Raji (cell line): Measurements from ENCODE around the gene NOD2.

Experiments
- POLR2A ChIP-seq: IDR thresholded peaks from 2 replicates; pipeline ENCODE4 v1.6.1; 2011; ENCODE audit warnings: low read depth, low read length, control low read depth; ENCODE audit not compliant: insufficient read depth

The NOD2 gene

DNA sequence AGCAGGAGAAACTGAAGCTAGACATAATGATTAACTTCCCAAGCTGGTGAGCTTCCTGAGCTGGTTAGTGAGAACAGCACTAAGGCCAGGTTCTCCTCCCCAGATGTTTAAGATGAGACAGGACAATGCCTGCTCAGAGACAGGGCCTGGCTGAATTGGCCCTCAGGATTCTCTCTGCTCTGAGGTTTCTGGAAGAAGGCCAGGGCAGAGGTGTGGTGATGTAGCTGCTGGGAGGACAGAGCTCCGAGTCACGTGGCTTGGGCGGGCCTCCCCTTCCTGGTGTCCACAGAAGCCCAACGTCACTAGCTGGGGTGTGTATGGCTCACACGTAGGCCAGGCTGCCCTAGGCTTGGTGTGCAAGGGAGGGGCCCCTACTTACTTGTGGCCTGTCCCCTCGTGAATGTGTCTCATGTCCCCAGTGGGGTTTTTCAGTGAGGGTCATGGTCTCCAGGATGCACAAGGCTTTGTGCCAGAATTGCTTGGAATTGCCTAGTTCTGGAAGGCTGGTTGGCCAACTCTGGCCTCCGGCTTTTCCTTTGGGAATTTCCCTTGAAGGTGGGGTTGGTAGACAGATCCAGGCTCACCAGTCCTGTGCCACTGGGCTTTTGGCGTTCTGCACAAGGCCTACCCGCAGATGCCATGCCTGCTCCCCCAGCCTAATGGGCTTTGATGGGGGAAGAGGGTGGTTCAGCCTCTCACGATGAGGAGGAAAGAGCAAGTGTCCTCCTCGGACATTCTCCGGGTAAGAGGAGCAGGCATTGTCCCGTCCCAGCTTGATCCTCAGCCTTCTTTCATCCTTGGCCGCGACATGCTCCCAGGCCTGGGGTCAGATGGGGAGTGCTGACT, 3.4 kb downstream of the NOD2 start:
- TF ChIP-seq POLR2A: no peak

DNA sequence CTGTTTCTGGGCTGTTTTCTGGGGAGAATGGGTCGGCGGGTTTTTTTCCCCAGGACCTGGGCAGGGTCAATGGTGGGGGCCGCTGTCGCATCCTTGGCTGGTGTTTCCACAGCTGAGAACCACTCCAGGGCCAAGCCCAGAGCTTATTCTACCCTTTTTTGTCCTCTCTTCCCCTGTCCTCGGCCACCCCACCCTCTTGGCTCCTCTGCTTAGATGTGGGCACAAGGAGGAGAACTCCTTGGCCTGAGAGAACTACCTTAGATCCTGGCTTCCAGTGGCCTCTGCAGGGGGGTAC, 4.0 kb downstream of the NOD2 start:
- no peak for TF ChIP-seq POLR2A

DNA sequence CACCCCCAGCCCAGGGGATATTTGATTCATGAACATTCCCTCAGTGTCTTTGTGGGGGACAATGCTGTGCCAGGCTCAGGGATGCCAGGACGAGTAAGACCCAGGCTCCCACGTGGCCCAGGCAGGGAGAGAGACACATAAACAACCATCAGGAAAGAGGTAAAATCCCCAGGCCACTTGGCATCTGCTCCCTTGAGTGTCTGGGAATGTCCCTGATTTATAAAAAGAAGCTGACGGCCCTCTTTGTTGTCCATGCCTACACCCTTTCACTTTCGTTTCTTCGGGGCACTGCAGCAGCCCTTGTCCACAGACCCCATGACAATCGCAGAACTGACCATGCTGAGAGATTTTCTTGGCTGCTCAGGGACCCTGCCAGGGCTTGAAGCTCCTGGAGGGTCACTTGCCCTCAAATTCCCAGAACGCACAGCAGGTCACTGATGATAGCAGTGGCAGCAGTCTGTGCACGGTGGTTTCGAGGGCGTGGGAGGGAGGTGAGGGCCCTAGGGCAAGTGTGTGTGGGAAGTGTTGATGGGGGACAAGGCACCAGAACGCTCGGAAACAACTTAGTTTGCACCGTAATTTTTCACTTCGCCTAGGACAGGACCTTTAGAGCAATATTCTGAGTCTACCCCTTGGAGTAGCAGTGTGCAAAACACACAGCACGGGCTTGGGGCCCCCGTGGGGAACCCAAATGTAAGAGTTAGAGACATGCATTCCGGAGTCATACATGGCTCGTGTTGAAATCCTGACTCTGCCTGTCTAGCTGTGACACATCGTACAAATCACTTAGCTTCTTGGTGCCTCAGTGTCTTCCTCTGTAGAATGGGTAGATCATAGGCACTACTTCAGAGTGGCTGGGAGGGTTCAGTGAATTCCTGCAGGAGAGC, 4.7 kb downstream of the NOD2 start:
- no peak for TF ChIP-seq POLR2A

DNA sequence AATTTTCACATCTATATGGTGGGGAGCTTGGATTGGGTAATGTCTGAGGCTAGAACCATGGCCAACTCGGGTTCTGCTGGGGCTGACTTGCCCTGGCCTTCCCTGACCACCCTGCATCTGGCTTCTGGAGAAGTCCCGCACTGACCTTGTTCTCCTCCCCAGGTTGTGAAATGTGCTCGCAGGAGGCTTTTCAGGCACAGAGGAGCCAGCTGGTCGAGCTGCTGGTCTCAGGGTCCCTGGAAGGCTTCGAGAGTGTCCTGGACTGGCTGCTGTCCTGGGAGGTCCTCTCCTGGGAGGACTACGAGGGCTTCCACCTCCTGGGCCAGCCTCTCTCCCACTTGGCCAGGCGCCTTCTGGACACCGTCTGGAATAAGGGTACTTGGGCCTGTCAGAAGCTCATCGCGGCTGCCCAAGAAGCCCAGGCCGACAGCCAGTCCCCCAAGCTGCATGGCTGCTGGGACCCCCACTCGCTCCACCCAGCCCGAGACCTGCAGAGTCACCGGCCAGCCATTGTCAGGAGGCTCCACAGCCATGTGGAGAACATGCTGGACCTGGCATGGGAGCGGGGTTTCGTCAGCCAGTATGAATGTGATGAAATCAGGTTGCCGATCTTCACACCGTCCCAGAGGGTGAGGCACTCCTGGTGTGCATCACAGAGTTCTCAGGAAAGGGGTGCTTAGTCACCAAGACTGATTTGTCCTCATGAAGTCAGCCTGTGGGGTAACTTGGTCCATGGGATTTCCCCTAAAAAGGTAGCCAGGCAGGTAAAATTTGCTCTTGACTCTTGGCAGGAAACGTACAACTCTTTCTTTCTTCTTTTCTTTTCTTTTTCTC, 6.1 kb downstream of the NOD2 start:
- no peak for TF ChIP-seq POLR2A

DNA sequence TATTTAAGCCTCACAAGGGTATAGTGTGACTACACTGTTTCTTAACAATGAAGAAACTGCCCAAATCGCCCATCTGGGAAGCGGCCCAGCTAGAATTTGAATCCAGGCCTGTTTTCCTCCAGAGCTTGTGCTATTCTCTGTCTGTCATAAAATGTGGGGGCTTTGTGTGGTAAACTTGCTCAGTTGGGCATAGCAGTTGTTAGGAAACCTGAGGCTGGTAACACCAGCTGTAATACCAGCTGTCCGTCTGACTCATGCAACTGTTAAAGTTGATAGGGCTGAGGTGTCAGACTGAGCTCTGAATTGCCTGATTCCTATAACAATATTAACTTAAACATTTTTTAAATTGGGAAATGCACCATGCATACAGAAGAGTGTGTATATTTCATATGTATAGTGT, 9.3 kb downstream of the NOD2 start:
- no peak for TF ChIP-seq POLR2A

DNA sequence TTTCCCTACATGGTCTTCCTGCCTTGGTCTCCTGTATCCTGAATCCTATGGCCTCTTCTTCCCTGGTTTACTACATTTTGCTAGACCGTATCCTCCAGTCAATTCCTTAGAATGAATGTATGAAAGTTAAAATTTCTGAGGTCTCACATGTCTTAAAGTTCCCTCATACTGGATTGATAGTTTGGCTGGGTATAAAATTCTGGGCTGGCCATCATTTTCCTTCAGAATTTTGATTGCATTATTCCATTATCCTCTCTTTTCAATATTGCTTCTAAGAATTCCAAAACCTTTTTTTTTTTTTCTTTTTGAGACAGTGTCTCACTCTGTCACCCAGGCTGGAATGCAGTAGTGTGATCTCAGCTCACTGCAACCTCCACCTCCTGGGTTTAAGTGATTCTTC, 10.8 kb downstream of the NOD2 start:
- no peak for TF ChIP-seq POLR2A

DNA sequence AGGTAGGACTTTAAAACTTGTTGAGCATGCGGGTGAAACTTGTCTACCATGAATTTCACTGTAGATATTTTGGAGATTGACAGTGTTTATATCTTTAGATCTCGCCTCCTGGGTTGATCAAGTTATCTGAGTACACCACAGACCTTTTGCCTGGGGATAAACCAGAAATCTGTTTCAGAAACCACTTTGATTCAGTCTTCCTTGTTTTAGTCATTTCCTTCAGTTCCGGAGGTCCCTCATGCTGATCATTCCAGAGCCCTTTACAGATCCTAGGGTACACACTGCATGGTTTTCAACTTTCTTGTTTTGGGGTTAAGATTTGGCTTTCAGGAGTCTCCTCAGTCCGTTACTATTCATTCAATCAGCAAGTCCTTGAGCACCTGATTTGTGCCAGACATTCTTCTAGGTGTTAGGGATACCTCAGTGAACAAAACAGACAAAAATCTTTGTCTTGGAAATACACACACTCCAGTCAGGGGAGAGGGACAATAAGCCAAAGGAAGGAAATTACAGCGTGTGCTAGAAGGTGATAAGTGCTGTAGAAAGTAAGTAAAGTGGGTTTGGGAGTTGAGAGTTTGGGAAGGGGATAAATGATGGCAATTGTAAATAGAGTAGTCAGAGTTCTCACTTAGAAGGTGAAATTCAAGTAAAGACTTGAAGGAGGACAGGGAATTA, 12.2 kb downstream of the NOD2 start:
- no peak for TF ChIP-seq POLR2A

DNA sequence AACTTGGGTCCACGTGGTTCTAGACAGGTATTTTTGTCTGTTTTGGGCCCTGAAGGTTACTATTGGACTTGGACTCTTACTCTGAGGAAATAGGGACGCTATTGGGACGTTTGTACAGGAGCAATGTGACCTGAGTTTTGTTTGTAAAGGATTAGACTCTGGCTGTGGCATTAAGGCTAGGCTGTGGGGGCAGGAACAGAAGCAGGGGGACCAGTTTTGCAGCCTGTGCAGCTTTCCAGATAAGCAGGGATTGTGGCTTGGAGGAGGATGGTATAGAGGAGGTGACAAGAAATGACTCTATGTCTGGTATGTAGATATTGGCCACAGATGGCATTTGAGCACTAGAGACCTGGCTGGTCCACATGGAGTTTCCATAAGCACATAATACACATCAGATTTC, 12.8 kb downstream of the NOD2 start:
- TF ChIP-seq POLR2A: no peak

DNA sequence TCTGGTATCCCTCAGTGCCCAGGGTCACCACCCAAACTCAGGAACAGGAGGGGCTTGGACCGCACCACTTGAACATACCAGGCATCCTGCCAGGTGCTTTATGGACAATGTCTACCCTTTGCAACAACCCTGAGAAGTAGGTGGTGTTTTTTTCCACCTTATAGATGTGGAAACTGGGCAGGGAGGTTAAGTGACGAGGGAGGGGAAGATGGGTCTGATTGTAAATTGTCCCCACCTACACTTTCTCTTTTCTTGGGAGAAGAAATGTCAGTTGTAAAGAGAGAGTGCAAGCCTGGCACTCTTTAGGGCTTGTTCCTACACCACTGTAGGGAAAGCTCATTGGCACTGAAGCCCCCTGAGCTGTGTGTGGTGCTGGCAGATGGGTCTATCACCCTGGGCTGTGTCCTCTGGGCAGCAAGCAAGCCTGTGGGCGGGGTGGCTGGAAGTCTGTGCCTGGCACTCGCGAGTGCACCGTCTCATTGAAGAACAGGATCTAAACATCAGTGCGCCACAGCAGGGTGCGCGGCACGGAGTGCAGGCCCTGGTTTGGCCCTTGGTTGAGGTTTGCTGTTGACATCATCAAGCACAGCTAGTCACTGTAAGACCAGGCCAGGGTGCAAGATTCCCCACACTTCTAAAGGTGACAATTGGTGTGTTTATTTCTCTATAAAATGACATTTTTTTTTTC, 15.1 kb downstream of the NOD2 start:
- no peak for TF ChIP-seq POLR2A

DNA sequence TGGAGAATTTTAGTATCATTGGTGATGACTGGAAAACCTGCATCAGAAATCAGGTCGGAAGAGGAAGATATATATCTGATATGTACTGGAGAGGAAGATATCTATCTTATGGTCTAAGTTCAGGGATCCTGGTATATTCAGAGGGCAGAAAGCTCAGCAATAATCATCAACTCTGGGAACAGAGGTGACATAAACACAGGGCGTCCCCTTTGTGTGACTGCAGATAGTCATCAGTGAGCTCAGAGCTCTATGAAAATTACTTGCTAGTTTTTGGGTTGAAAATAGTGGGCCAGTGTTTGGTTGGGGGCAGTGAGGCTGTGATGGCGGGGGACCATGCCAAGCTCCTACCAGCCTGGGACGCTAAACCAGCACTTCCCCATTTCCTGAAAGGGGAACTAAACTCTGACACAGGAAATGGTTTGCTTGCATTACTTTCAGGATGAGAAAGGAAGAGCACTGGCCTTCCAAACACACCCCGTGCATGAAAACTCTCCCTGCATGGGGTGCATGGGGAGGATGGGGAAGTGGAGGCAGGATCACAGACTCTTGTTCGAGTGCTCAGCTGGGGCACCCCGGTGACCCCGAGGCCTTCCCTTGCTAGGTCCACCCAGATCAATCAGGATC, 15.8 kb downstream of the NOD2 start:
- TF ChIP-seq POLR2A: no peak

DNA sequence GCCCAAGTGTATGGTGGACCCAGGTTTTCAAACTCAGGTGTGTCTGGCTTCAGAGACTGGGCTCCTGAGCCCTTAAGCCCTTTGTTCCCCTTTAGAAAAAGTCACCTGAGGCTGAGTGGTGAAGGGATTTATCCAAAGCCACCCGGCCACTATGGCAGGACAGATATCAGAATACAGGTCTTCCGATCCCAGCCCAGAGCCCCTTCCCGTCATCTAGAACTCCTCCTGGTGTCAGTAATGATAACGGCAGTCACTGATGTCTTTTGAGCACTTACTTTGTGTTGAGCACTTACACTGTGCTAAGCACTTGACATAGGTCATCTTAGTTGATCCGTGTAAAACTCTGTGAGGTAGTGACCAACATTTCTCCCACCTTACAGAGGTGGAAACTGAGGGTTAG, 16.6 kb downstream of the NOD2 start:
- TF ChIP-seq POLR2A: no peak

DNA sequence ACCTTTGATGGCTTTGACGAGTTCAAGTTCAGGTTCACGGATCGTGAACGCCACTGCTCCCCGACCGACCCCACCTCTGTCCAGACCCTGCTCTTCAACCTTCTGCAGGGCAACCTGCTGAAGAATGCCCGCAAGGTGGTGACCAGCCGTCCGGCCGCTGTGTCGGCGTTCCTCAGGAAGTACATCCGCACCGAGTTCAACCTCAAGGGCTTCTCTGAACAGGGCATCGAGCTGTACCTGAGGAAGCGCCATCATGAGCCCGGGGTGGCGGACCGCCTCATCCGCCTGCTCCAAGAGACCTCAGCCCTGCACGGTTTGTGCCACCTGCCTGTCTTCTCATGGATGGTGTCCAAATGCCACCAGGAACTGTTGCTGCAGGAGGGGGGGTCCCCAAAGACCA, 17.6 kb downstream of the NOD2 start:
- TF ChIP-seq POLR2A: no peak

DNA sequence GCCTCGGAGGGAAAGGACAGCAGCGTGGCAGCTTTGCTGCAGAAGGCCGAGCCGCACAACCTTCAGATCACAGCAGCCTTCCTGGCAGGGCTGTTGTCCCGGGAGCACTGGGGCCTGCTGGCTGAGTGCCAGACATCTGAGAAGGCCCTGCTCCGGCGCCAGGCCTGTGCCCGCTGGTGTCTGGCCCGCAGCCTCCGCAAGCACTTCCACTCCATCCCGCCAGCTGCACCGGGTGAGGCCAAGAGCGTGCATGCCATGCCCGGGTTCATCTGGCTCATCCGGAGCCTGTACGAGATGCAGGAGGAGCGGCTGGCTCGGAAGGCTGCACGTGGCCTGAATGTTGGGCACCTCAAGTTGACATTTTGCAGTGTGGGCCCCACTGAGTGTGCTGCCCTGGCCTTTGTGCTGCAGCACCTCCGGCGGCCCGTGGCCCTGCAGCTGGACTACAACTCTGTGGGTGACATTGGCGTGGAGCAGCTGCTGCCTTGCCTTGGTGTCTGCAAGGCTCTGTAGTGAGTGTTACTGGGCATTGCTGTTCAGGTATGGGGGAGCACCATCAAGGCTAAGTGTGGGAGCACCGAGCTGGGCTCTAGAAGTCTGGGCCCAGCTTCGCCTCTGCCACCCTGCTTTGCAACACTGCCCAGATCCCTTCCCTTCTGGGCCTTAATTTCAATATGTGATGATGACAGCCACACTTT, 18.6 kb downstream of the NOD2 start:
- no peak for TF ChIP-seq POLR2A

DNA sequence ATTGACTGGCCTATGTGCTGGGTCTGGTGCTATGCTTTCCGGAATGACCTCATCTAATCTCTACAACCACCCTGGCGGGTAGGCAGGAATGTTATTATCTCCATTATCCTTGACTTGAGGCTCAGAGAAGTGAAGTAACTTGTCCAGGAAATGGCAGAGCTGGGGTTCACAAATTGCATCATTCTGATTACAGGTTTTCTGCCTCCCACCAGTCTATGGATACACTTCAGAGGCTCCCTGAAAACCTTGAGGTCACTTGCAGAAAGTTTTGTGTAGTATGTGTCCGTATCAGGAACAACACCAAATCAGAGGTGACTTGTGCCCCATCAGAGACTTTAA, 19.1 kb downstream of the NOD2 start:
- TF ChIP-seq POLR2A: no peak

DNA sequence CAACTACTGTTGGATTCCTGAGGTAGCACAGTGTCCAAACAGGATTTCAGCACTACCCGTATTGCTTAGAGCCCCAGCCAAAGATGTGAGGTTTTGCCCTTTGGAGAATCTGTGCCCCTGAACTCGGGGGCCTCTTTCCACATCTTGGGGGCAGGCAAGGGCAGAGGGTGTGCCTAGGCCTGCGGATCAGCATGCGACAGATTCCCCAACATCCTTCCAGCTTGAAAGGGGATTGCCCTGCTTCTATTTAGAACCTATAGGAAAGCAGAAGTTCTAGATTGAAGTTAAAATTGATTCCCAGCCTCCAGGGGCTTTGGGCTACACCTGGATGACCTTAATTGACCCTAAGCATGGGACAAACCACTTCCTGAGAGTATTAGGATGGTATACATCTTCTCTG, 19.6 kb downstream of the NOD2 start:
- TF ChIP-seq POLR2A: no peak
